Keratinocyte (primary cell): ENCODE data around the gene AKR1D1. TPM values are rescaled to one million over a fixed set of nuclear protein-coding genes. Genes with fewer than 3 reads are reported as not detected.

ENCODE experiments used
- DNase-seq: peaks from one replicate; pipeline ENCODE4 v3.0.0-alpha.2; 2011; ENCODE audit warnings: low read depth, missing footprints, low spot score
- FAIRE-seq: peaks from 2 replicates; lab custom pipeline; 2011; peaks lifted over from hg19 to GRCh38; lab: Jason Lieb, UNC
- H2AFZ ChIP-seq: 2 replicates; pipeline ENCODE4 v1.6.0; 2012; ENCODE audit warnings: low read length, control low read depth, inconsistent platforms; ENCODE audit not compliant: control insufficient read depth
- H3K27ac ChIP-seq: 2 replicates; pipeline ENCODE4 v1.5.1; 2011; ENCODE audit warnings: low read length; ENCODE audit not compliant: control insufficient read depth, insufficient read depth
- H3K27me3 ChIP-seq: 3 replicates; pipeline ENCODE4 v1.6.0; 2011; ENCODE audit warnings: low read length; ENCODE audit not compliant: control insufficient read depth, insufficient read depth; ENCODE audit errors: extremely low read depth
- H3K36me3 ChIP-seq, 2 experiments: 2 replicates in 1 of 2; 3 replicates in 1 of 2; pipeline ENCODE4 v1.5.1; 2011; ENCODE audit warnings: low read length in 2 of 2, mild to moderate bottlenecking in 1 of 2; ENCODE audit not compliant: control insufficient read depth in 2 of 2, insufficient read depth in 2 of 2; ENCODE audit errors: extremely low read depth in 1 of 2
- H3K4me1 ChIP-seq: 3 replicates; pipeline ENCODE4 v1.5.1; 2011; ENCODE audit warnings: low read length; ENCODE audit not compliant: control insufficient read depth, insufficient read depth; ENCODE audit errors: extremely low read depth
- H3K4me2 ChIP-seq: 3 replicates; pipeline ENCODE4 v1.6.0; 2011; ENCODE audit warnings: low read depth, low read length; ENCODE audit not compliant: control insufficient read depth, insufficient read depth; ENCODE audit errors: extremely low read depth
- H3K4me3 ChIP-seq, 3 experiments: fragments of 200-600 bp in 1 of 3; sonication (generic) in 1 of 3; 2 replicates in 2 of 3; 3 replicates in 1 of 3; pipeline ENCODE4 v1.5.1; 2011 to 2016; ENCODE audit warnings: low read length in 3 of 3, mild to moderate bottlenecking in 3 of 3, control low read depth in 2 of 3, inconsistent platforms in 1 of 3, low read depth in 1 of 3, mixed read lengths in 1 of 3, mixed run types in 1 of 3, moderate library complexity in 1 of 3; ENCODE audit not compliant: control insufficient read depth in 2 of 3, insufficient read depth in 2 of 3; ENCODE audit errors: extremely low read depth in 1 of 3
- H3K79me2 ChIP-seq: 2 replicates; pipeline ENCODE4 v1.6.0; 2012; ENCODE audit warnings: low read length; ENCODE audit not compliant: control insufficient read depth, insufficient read depth
- H3K9ac ChIP-seq: 3 replicates; pipeline ENCODE4 v1.6.0; 2011; ENCODE audit warnings: low read length; ENCODE audit not compliant: control insufficient read depth, insufficient read depth; ENCODE audit errors: extremely low read depth
- H3K9me1 ChIP-seq: 3 replicates; pipeline ENCODE4 v1.6.0; 2011; ENCODE audit warnings: low read length; ENCODE audit not compliant: control insufficient read depth, insufficient read depth; ENCODE audit errors: extremely low read depth
- H3K9me3 ChIP-seq: 2 replicates; pipeline ENCODE4 v1.5.1; 2012; ENCODE audit warnings: low read depth, low read length; ENCODE audit not compliant: control insufficient read depth
- H4K20me1 ChIP-seq: 3 replicates; pipeline ENCODE4 v1.6.0; 2011; ENCODE audit warnings: low read length; ENCODE audit not compliant: control insufficient read depth, insufficient read depth; ENCODE audit errors: extremely low read depth
- EZH2 ChIP-seq: IDR thresholded peaks from one replicate; pipeline ENCODE4 v1.6.1; 2012; ENCODE audit warnings: inconsistent platforms, mild to moderate bottlenecking, low read length, moderate library complexity
- dilution Hi-C: fragments of 300-500 bp; cut with MboI; formaldehyde crosslinking; loops from one replicate; pipeline ENCODE4 v1.7.0; 2020; ENCODE audit warnings: low sequenced_read_pairs; ENCODE audit not compliant: extremely low pct_ligation_motif_present
- polyA plus RNA-seq, 5 experiments: library from polyadenylated mRNA; depleted of rRNA in 3 of 5; stranded (reverse) in 3 of 5; stranded (forward) in 1 of 5; unstranded in 1 of 5; fragments of >200 nt; gene quantifications; 1 replicate in 1 of 5; 2 replicates in 3 of 5; 3 replicates in 1 of 5; pipeline versions ENCODE4 v1.2.1 to v1.2.3, GENCODE V29; 2011 to 2012; ENCODE audit warnings: missing spikeins in 2 of 5, low read depth in 1 of 5, low replicate concordance in 1 of 5
- TF ChIP-seq, protein P1 (sequence below), 3 experiments: IDR thresholded peaks in 1 of 3; conservative IDR thresholded peaks in 1 of 3; optimal IDR thresholded peaks in 1 of 3; 2 replicates in 2 of 3; 3 replicates in 1 of 3; pipeline versions ENCODE3 to v1.5.1; 2011; ENCODE audit warnings: low read length in 3 of 3, mild to moderate bottlenecking in 3 of 3, moderate library complexity in 2 of 3, control low read depth in 1 of 3, inconsistent platforms in 1 of 3; ENCODE audit not compliant: insufficient read depth in 2 of 3; ENCODE audit errors: extremely low read depth in 1 of 3

Gene AKR1D1
- polyA plus RNA-seq, 1 donor (not counting 4 experiments of a cell fraction or from before 2014, with no cell fraction given) = not detected

DNA sequence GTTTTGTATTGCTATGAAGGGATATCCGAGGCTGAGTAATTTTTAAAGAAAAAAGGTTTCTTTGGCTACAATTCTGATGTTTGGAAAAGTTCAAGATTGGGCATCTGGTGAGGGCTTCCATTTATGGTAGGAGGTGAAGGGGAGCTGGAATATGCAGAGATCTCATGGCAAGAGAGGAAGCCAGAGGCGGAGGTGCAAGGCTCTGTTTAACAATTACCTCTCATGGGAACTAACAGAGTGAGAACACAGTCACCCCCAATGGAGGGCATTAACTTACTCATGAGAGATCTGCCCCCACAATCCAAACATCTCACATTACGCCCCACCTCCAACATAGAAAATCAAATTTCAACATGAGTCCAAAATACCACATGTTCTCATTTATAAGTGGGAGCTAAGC is 62.0 kb downstream of the AKR1D1 start:
- Histone ChIP-seq H3K27ac (no peak overlapping the region), H3K9ac (no peak overlapping the region), H3K9me1 (no peaks in the 10 kb centered on the region), H3K4me3 (no peak overlapping the region), H3K4me2 (no peak overlapping the region), H3K79me2 (no peaks in the 10 kb centered on the region), H3K27me3 (no peaks in the 10 kb centered on the region), H3K4me1 (no peaks in the 10 kb centered on the region), H2AFZ (no peak overlapping the region), H3K9me3 (no peaks in the 10 kb centered on the region), H4K20me1 (no peaks in the 10 kb centered on the region), H3K36me3 (no peaks in the 10 kb centered on the region)
- TF ChIP-seq, protein P1, sequence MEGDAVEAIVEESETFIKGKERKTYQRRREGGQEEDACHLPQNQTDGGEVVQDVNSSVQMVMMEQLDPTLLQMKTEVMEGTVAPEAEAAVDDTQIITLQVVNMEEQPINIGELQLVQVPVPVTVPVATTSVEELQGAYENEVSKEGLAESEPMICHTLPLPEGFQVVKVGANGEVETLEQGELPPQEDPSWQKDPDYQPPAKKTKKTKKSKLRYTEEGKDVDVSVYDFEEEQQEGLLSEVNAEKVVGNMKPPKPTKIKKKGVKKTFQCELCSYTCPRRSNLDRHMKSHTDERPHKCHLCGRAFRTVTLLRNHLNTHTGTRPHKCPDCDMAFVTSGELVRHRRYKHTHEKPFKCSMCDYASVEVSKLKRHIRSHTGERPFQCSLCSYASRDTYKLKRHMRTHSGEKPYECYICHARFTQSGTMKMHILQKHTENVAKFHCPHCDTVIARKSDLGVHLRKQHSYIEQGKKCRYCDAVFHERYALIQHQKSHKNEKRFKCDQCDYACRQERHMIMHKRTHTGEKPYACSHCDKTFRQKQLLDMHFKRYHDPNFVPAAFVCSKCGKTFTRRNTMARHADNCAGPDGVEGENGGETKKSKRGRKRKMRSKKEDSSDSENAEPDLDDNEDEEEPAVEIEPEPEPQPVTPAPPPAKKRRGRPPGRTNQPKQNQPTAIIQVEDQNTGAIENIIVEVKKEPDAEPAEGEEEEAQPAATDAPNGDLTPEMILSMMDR (optimal IDR thresholded peaks at IDR 0.05 in 1 of 3, IDR thresholded peaks at IDR 0.05 in 1 of 3, conservative IDR thresholded peaks at IDR 0.05 in 1 of 3; ENCODE audit: extremely low read depth in 1 of 3, insufficient read depth in 2 of 3, low read length in 3 of 3) = no peak
- TF ChIP-seq EZH2 = no peak
- no peak for DNase-seq
- no peak for FAIRE-seq
- dilution Hi-C loops = no loop called here

- Histone ChIP-seq H3K9ac (no peak overlapping the region), H3K4me2 (no peak overlapping the region), H3K36me3 (no peaks in the 10 kb centered on the region), H3K9me3 (no peaks in the 10 kb centered on the region), H3K9me1 (no peaks in the 10 kb centered on the region), H3K4me3 (no peak overlapping the region), H3K4me1 (no peaks in the 10 kb centered on the region), H3K27ac (no peak overlapping the region), H2AFZ (no peak overlapping the region), H3K79me2 (no peaks in the 10 kb centered on the region), H3K27me3 (no peaks in the 10 kb centered on the region), H4K20me1 (no peaks in the 10 kb centered on the region)
- FAIRE-seq (no peak), DNase-seq (no peak)
- dilution Hi-C loops = no loop called here
- TF ChIP-seq, protein P1 (optimal IDR thresholded peaks at IDR 0.05 in 1 of 3, IDR thresholded peaks at IDR 0.05 in 1 of 3, conservative IDR thresholded peaks at IDR 0.05 in 1 of 3; ENCODE audit: extremely low read depth in 1 of 3, insufficient read depth in 2 of 3, low read length in 3 of 3) = no peak
- TF ChIP-seq EZH2 = no peak
Measured at GRCh38 chr7:138142583-138143201, 66.4 kb downstream of the AKR1D1 start.
